Measurements from ENCODE around the gene CYP8B1.

The CYP8B1 gene

DNA sequence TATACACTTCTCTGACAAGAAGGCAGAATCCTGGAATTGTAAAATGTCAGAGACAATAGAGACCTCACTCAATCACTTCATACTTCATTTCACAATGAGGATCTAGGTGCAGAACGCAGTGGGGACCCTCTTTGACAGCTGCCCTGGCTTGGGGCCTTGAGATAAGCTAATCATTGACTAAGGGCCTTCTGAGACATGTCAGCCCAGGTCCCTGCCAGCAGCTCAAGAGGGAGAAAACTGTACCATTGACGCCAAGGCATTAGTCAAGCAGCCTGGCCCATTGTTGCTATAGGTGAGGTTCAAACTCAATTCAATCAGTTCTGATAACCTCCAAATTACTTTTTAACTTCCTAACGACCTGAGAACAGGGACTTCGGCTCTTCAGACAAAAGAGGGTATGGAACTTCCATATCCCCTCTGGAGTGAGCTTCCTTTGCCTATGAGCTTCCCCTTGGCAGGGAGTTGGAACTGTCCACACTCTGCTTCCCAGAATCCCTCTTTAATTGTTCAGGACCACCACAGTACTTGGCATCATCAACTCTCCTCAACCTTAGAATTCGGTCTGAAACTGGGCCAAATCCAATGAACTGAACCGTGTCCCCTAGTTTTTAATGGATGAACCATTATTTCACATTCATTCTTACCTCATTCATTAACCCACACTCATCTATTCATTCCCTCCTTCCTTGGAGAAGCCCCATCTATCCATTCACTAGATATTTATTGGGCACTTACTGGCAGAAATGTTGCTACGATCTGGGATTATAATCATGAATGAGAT lies 1.5 kb upstream of the CYP8B1 start:
- no peaks in the 10 kb centered on the region for H3F3A ChIP-seq (ENCODE audit: control insufficient read depth, insufficient read depth)
- peaks cover 10% of the 10 kb centered on the region for H3K27me3 ChIP-seq (ENCODE audit: control insufficient read depth, low read length)
- peaks cover 11% of the 10 kb centered on the region for H3K4me1 ChIP-seq (ENCODE audit: control insufficient read depth, low read length)
- no peak overlapping the region for H3K27ac ChIP-seq (ENCODE audit: low read depth, low read length)
- H3K36me3 ChIP-seq (ENCODE audit: control insufficient read depth, low read length) = no peaks in the 10 kb centered on the region
- no peak overlapping the region for H3K4me3 ChIP-seq (ENCODE audit: low read length)
- no peaks in the 10 kb centered on the region for H3K79me2 ChIP-seq (ENCODE audit: control insufficient read depth, low read length)
- no peak overlapping the region for H3K4me2 ChIP-seq (ENCODE audit: low read length)
- TF ChIP-seq EZH2phosphoT487 (IDR thresholded peaks at IDR 0.05; ENCODE audit: borderline replicate concordance, low read length) = no peak
- TF ChIP-seq, protein P1, sequence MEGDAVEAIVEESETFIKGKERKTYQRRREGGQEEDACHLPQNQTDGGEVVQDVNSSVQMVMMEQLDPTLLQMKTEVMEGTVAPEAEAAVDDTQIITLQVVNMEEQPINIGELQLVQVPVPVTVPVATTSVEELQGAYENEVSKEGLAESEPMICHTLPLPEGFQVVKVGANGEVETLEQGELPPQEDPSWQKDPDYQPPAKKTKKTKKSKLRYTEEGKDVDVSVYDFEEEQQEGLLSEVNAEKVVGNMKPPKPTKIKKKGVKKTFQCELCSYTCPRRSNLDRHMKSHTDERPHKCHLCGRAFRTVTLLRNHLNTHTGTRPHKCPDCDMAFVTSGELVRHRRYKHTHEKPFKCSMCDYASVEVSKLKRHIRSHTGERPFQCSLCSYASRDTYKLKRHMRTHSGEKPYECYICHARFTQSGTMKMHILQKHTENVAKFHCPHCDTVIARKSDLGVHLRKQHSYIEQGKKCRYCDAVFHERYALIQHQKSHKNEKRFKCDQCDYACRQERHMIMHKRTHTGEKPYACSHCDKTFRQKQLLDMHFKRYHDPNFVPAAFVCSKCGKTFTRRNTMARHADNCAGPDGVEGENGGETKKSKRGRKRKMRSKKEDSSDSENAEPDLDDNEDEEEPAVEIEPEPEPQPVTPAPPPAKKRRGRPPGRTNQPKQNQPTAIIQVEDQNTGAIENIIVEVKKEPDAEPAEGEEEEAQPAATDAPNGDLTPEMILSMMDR (IDR thresholded peaks at IDR 0.05; ENCODE audit: low read depth, low read length, poor library complexity, severe bottlenecking) = no peak
- no peaks in the 10 kb centered on the region for H3K9me2 ChIP-seq (replicated peaks; ENCODE audit: control insufficient read depth, low read length)
- H4K20me1 ChIP-seq (ENCODE audit: control insufficient read depth, insufficient read depth, low read depth, low read length) = no peaks in the 10 kb centered on the region
- H3K9me3 ChIP-seq (ENCODE audit: control insufficient read depth, insufficient read depth, low read length) = no peaks in the 10 kb centered on the region

DNA sequence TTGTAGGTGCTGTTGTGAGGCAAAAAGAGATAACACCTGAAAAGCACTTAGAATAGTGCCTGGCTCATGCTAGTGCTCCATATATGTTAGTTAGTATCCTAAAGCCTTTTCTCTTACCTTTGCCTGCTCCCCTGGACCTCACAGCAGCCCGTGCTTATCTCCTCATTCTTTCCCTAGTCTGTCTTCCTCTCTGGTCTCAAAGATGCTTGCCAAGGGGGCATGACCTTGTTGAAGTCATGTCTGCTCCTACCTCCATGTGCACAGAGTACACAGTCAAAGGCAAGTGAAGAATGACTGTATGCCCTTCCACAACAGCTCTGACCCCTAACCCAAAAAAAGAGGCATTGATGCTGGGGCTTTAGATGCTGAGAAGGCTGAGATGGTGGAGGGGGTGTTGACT lies 722 bp upstream of the CYP8B1 start:
- Histone ChIP-seq H3K4me3 (ENCODE audit: low read length) (no peak overlapping the region), H3F3A (ENCODE audit: control insufficient read depth, insufficient read depth) (no peaks in the 10 kb centered on the region), H3K4me2 (ENCODE audit: low read length) (no peak overlapping the region), H3K9me3 (ENCODE audit: control insufficient read depth, insufficient read depth, low read length) (no peaks in the 10 kb centered on the region), H3K36me3 (ENCODE audit: control insufficient read depth, low read length) (no peaks in the 10 kb centered on the region), H3K27ac (ENCODE audit: low read depth, low read length) (no peak overlapping the region), H3K79me2 (ENCODE audit: control insufficient read depth, low read length) (no peaks in the 10 kb centered on the region), H3K9me2 (replicated peaks; ENCODE audit: control insufficient read depth, low read length) (no peaks in the 10 kb centered on the region), H3K27me3 (ENCODE audit: control insufficient read depth, low read length) (peaks cover 10% of the 10 kb centered on the region), H4K20me1 (ENCODE audit: control insufficient read depth, insufficient read depth, low read depth, low read length) (no peaks in the 10 kb centered on the region), H3K4me1 (ENCODE audit: control insufficient read depth, low read length) (peaks cover 9% of the 10 kb centered on the region)
- TF ChIP-seq, protein P1 (IDR thresholded peaks at IDR 0.05; ENCODE audit: low read depth, low read length, poor library complexity, severe bottlenecking) = no peak
- no peak for TF ChIP-seq EZH2phosphoT487 (IDR thresholded peaks at IDR 0.05; ENCODE audit: borderline replicate concordance, low read length)

DNA sequence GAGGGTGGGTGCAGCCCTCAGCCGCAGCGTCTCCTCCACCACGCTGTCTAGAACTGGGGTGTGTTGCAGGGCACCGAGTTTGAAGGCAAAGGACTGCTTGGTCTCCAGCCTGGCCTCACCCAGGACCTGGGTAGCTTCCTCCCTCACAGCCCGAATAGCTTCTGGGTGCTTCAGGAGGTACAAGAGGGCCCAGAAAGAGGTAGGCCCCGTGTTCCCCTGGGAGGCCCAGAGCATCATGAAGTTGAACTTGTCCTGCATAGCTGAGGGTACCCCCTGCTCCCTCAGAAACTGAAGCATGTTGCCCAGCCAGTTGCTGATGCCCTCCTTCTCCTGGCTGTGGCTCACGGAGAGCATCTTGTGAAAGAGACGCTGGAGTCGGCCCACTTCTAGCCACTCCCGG lies 930 bp downstream of the CYP8B1 start:
- peaks cover 7% of the 10 kb centered on the region for H3K27me3 ChIP-seq (ENCODE audit: control insufficient read depth, low read length)
- TF ChIP-seq, protein P1 (IDR thresholded peaks at IDR 0.05; ENCODE audit: low read depth, low read length, poor library complexity, severe bottlenecking) = no peak
- TF ChIP-seq EZH2phosphoT487 (IDR thresholded peaks at IDR 0.05; ENCODE audit: borderline replicate concordance, low read length) = no peak
- H4K20me1 ChIP-seq (ENCODE audit: control insufficient read depth, insufficient read depth, low read depth, low read length) = no peaks in the 10 kb centered on the region
- no peak overlapping the region for H3K4me3 ChIP-seq (ENCODE audit: low read length)
- no peaks in the 10 kb centered on the region for H3K9me3 ChIP-seq (ENCODE audit: control insufficient read depth, insufficient read depth, low read length)
- no peak overlapping the region for H3K4me2 ChIP-seq (ENCODE audit: low read length)
- H3K36me3 ChIP-seq (ENCODE audit: control insufficient read depth, low read length) = no peaks in the 10 kb centered on the region
- no peaks in the 10 kb centered on the region for H3K4me1 ChIP-seq (ENCODE audit: control insufficient read depth, low read length)
- no peak overlapping the region for H3K27ac ChIP-seq (ENCODE audit: low read depth, low read length)
- no peaks in the 10 kb centered on the region for H3K9me2 ChIP-seq (replicated peaks; ENCODE audit: control insufficient read depth, low read length)
- H3F3A ChIP-seq (ENCODE audit: control insufficient read depth, insufficient read depth) = no peaks in the 10 kb centered on the region
- H3K79me2 ChIP-seq (ENCODE audit: control insufficient read depth, low read length) = no peaks in the 10 kb centered on the region

Data from DOHH2 (cell line).